Gastrocnemius medialis (tissue), 4 donors: ENCODE measurements around the gene FH. TPM values are rescaled to one million over a fixed set of nuclear protein-coding genes. Genes with fewer than 3 reads are reported as not detected.
A peak's percentile ranks its signal among the peaks of the same experiment; 100 is the strongest.

Experiments used
- ATAC-seq, 2 donors: fragments of 150-250 bp; one replicate each; pipeline ENCODE4 v1.9.1; 2016
- DNase-seq, 2 donors: peaks; one replicate each; pipeline ENCODE4 v3.0.0-alpha.2; 2019
- H3K27ac ChIP-seq, 4 donors: fragments of 200-600 bp; sonication (generic); 1 replicate in 1 of 4; 2 replicates in 3 of 4; pipeline ENCODE4 v1.5.1; 2016 to 2018; ENCODE audit warnings: mild to moderate bottlenecking in 2 of 4, moderate library complexity in 1 of 4
- H3K27me3 ChIP-seq, 3 donors: fragments of 200-600 bp; sonication (generic) in 2 of 3; 1 replicate in 1 of 3; 2 replicates in 2 of 3; pipeline versions ENCODE4 v1.5.1 to v1.6.0; 2016 to 2019; ENCODE audit warnings: mild to moderate bottlenecking in 1 of 3, moderate library complexity in 1 of 3
- H3K36me3 ChIP-seq, 2 donors: fragments of 200-600 bp; sonication (generic) in 1 of 2; one replicate each; pipeline ENCODE4 v1.5.1; 2017 to 2018
- H3K4me1 ChIP-seq, 2 donors: fragments of 200-600 bp; sonication (generic) in 1 of 2; one replicate each; pipeline ENCODE4 v1.5.1; 2016 to 2017; ENCODE audit warnings: mild to moderate bottlenecking in 2 of 2
- H3K4me3 ChIP-seq, 4 donors: fragments of 200-600 bp; sonication (generic) in 3 of 4; 1 replicate in 1 of 4; 2 replicates in 3 of 4; pipeline ENCODE4 v1.5.1; 2016 to 2019; ENCODE audit warnings: mild to moderate bottlenecking in 2 of 4
- H3K9me3 ChIP-seq, 3 donors: fragments of 200-600 bp; sonication (generic) in 2 of 3; 1 replicate in 1 of 3; 2 replicates in 2 of 3; pipeline ENCODE4 v1.5.1; 2016 to 2019
- CTCF ChIP-seq, 5 experiments: fragments of 450-650 bp in 3 of 5; fragments of 200-600 bp in 2 of 5; sonication (generic) in 2 of 5; IDR thresholded peaks in 4 of 5; conservative IDR thresholded peaks in 1 of 5; 1 replicate in 4 of 5; 2 replicates in 1 of 5; pipeline ENCODE4 v1.5.1; 2016 to 2019; ENCODE audit warnings: antibody characterized with exemption in 5 of 5, mild to moderate bottlenecking in 3 of 5, moderate library complexity in 3 of 5
- POLR2A ChIP-seq, 2 donors: fragments of 450-650 bp; IDR thresholded peaks; one replicate each; pipeline ENCODE4 v1.6.1; 2017; ENCODE audit warnings: antibody characterized with exemption in 2 of 2, mild to moderate bottlenecking in 2 of 2, moderate library complexity in 2 of 2
- in situ Hi-C, 4 donors: fragments of 200-750 bp; cut with MboI; loops; one replicate each; pipeline versions ENCODE4 v1.15.0 to v1.8.0; 2017; ENCODE audit warnings: low sequenced_read_pairs in 4 of 4
- intact Hi-C: fragments of 100-400 bp; cut with DNase I; formaldehyde crosslinking; loops from one replicate; pipeline ENCODE4 v1.15.1; 2023; ENCODE audit warnings: low total_unique reads
- total RNA-seq, 4 donors: library from RNA; depleted of rRNA; stranded (reverse); fragments of >200 nt; gene quantifications; one replicate each; pipeline versions ENCODE4 v1.1.0 to v1.2.3, GENCODE V29; 2016

FH gene
- total RNA-seq, 4 donors from 2014 or later, result 93.0 to 166 (median 112) TPM

GRCh38 chr1:241536304-241536703, 16.7 kb upstream of the FH start:
- H3K4me1 ChIP-seq, result peaks cover 0 to 4% of the 10 kb centered on the region in 2 donors
- H3K9me3 ChIP-seq, result no peaks in the 10 kb centered on the region
- no peak for TF ChIP-seq CTCF (IDR thresholded peaks at IDR 0.05 in 4 of 5, conservative IDR thresholded peaks at IDR 0.05 in 1 of 5)
- no peak overlapping the region for H3K4me3 ChIP-seq
- DNase-seq (no peak), ATAC-seq (no peak)
- in situ Hi-C loops (loop anchor here in 1 of 4 donors (25.0 kb wide), 1 partner anchor 301 kb away; the partner anchor contains the start of gene EXO1), intact Hi-C loops (no loop called here)
- H3K36me3 ChIP-seq, result no peaks in the 10 kb centered on the region
- no peaks in the 10 kb centered on the region for H3K27me3 ChIP-seq
- H3K27ac ChIP-seq, result no peak overlapping the region

- intact Hi-C loops, result no loop called here
- no peaks in the 10 kb centered on the region for H3K9me3 ChIP-seq
- H3K4me3 ChIP-seq, result no peak overlapping the region
- TF ChIP-seq CTCF (IDR thresholded peaks at IDR 0.05 in 4 of 5, conservative IDR thresholded peaks at IDR 0.05 in 1 of 5) (no peak), POLR2A (IDR thresholded peaks at IDR 0.05) (no peak)
- peaks cover 0 to 4% of the 10 kb centered on the region in 2 donors for H3K4me1 ChIP-seq
- H3K27ac ChIP-seq, result no peak overlapping the region
- in situ Hi-C loops, result loop anchor here in 2 of 4 donors (5.0 to 25.0 kb wide), 2 partner anchors 94 to 304 kb away; partner anchors contain the start of gene EXO1 (in 1 of the 2)
- H3K27me3 ChIP-seq, result no peaks in the 10 kb centered on the region
- DNase-seq (no peak), ATAC-seq (no peak)
- H3K36me3 ChIP-seq, result no peaks in the 10 kb centered on the region
These were observed 14.0 kb upstream of the FH start for GRCh38 chr1:241533326-241534115.

GRCh38 chr1:241532864-241533263, 13.3 kb upstream of the FH start:
- in situ Hi-C loops (loop anchor here in 2 of 4 donors (5.0 to 25.0 kb wide), 2 partner anchors 94 to 304 kb away; partner anchors contain the start of gene EXO1 (in 1 of the 2)), intact Hi-C loops (no loop called here)
- Histone ChIP-seq H3K4me3 (no peak overlapping the region), H3K27me3 (no peaks in the 10 kb centered on the region), H3K36me3 (no peaks in the 10 kb centered on the region), H3K4me1 (peaks cover 0 to 4% of the 10 kb centered on the region in 2 donors), H3K27ac (no peak overlapping the region), H3K9me3 (no peaks in the 10 kb centered on the region)
- no peak for ATAC-seq
- no peak for DNase-seq
- no peak for TF ChIP-seq POLR2A (IDR thresholded peaks at IDR 0.05)
- TF ChIP-seq CTCF (IDR thresholded peaks at IDR 0.05 in 4 of 5, conservative IDR thresholded peaks at IDR 0.05 in 1 of 5), result no peak

GRCh38 chr1:241532162-241532531, 12.6 kb upstream of the FH start, which contains the start of gene KMO:
Gene KMO (plus strand): TSS chr1:241532378. CDS start chr1:241532445, 67 bp downstream.
- DNase-seq (no peak), ATAC-seq (no peak)
- Histone ChIP-seq H3K4me1 (peaks cover 0 to 4% of the 10 kb centered on the region in 2 donors), H3K27ac (peak within 1 kb of the TSS in 2 of 4 donors; percentile 1 to 6), H3K4me3 (peak within 1 kb of the TSS; percentile 55 to 59 (median 58)), H3K9me3 (no peaks in the 10 kb centered on the region), H3K36me3 (no peaks in the 10 kb centered on the region), H3K27me3 (no peaks in the 10 kb centered on the region)
- in situ Hi-C loops (loop anchor here in 2 of 4 donors (5.0 to 25.0 kb wide), 2 partner anchors 95 to 305 kb away; partner anchors contain the start of gene EXO1 (in 1 of the 2)), intact Hi-C loops (no loop called here)
- no peak for TF ChIP-seq CTCF (IDR thresholded peaks at IDR 0.05 in 4 of 5, conservative IDR thresholded peaks at IDR 0.05 in 1 of 5)
- TF ChIP-seq POLR2A (IDR thresholded peaks at IDR 0.05), result no peak
